ENCODE measurements around the gene AZU1.
"Not testable (repeated sequence)": the region's sequence is repeated elsewhere in the genome, so short reads cannot be mapped to it uniquely, and the experiment has no call there.

AZU1 gene

GRCh38 chr19:821231-821824, 6.3 kb upstream of the AZU1 start:
- DNase-seq = no peak
- TF ChIP-seq GATA1 (IDR thresholded peaks at IDR 0.05; ENCODE audit: low read depth, low read length) = no peak
- no peak for TF ChIP-seq POLR2A (IDR thresholded peaks at IDR 0.05; ENCODE audit: low read length)

- no peak for TF ChIP-seq GATA1 (IDR thresholded peaks at IDR 0.05; ENCODE audit: low read depth, low read length)
- no peak for TF ChIP-seq POLR2A (IDR thresholded peaks at IDR 0.05; ENCODE audit: low read length)
- DNase-seq = no peak
These were observed 5.7 kb upstream of the AZU1 start, which contains the start of gene PLPPR3 for GRCh38 chr19:821825-822503. Gene PLPPR3 (minus strand): TSS chr19:821955. CDS start chr19:821559, 396 bp downstream.

GRCh38 chr19:823565-824121, 4.0 kb upstream of the AZU1 start:
- TF ChIP-seq GATA1 (IDR thresholded peaks at IDR 0.05; ENCODE audit: low read depth, low read length) (no peak), POLR2A (IDR thresholded peaks at IDR 0.05; ENCODE audit: low read length) (no peak)
- DNase-seq = no peak

- TF ChIP-seq POLR2A (IDR thresholded peaks at IDR 0.05; ENCODE audit: low read length) = no peak
- no peak for TF ChIP-seq GATA1 (IDR thresholded peaks at IDR 0.05; ENCODE audit: low read depth, low read length)
- no peak for DNase-seq
These were observed 2.8 kb upstream of the AZU1 start for GRCh38 chr19:824885-825284.

GRCh38 chr19:825897-826644, 1.6 kb upstream of the AZU1 start:
- TF ChIP-seq POLR2A (IDR thresholded peaks at IDR 0.05; ENCODE audit: low read length) (no peak), GATA1 (IDR thresholded peaks at IDR 0.05; ENCODE audit: low read depth, low read length) (no peak)
- DNase-seq = no peak

- TF ChIP-seq GATA1 (IDR thresholded peaks at IDR 0.05; ENCODE audit: low read depth, low read length) = no peak
- TF ChIP-seq POLR2A (IDR thresholded peaks at IDR 0.05; ENCODE audit: low read length) = no peak
- DNase-seq = no peak
These were observed 325 bp upstream of the AZU1 start for GRCh38 chr19:827314-827709.

- TF ChIP-seq POLR2A (IDR thresholded peaks at IDR 0.05; ENCODE audit: low read length) = no peak
- TF ChIP-seq GATA1 (IDR thresholded peaks at IDR 0.05; ENCODE audit: low read depth, low read length) = no peak
These were observed 1.6 kb downstream of the AZU1 start for GRCh38 chr19:829129-829758.

GRCh38 chr19:831407-832369, 4.1 kb downstream of the AZU1 start:
- DNase-seq = no peak
- TF ChIP-seq POLR2A (IDR thresholded peaks at IDR 0.05; ENCODE audit: low read length) = no peak
- TF ChIP-seq GATA1 (IDR thresholded peaks at IDR 0.05; ENCODE audit: low read depth, low read length) = no peak

More at GRCh38 chr19:829129-829758, 1.6 kb downstream of the AZU1 start:
- no peak for DNase-seq

GRCh38 chr19:834216-834615, 6.6 kb downstream of the AZU1 start:
- TF ChIP-seq GATA1 (IDR thresholded peaks at IDR 0.05; ENCODE audit: low read depth, low read length) = no peak
- no peak for TF ChIP-seq POLR2A (IDR thresholded peaks at IDR 0.05; ENCODE audit: low read length)
- DNase-seq = no peak

- TF ChIP-seq POLR2A (IDR thresholded peaks at IDR 0.05; ENCODE audit: low read length) (no peak), GATA1 (IDR thresholded peaks at IDR 0.05; ENCODE audit: low read depth, low read length) (no peak)
- DNase-seq = no peak
These were observed 7.7 kb downstream of the AZU1 start for GRCh38 chr19:835210-835810.

- no peak for TF ChIP-seq POLR2A (IDR thresholded peaks at IDR 0.05; ENCODE audit: low read length)
- no peak for TF ChIP-seq GATA1 (IDR thresholded peaks at IDR 0.05; ENCODE audit: low read depth, low read length)
- no peak for DNase-seq
These were observed 13.0 kb downstream of the AZU1 start, which contains the start of gene PRTN3 for GRCh38 chr19:840519-841206. Gene PRTN3 (plus strand): TSS chr19:840999. CDS start chr19:841009, 10 bp downstream.

GRCh38 chr19:842802-843179, 15.2 kb downstream of the AZU1 start:
- DNase-seq = not testable (repeated sequence)

All from erythroblast (primary cell).